CD4-positive, alpha-beta T cell treated with Interleukin-17A for 4 hours (primary cell): ENCODE data around the gene TUBB4B.

Experiments
- DNase-seq: peaks from one replicate; pipeline ENCODE4 v3.0.0-alpha.2; 2020; ENCODE audit warnings: mixed read lengths

TUBB4B gene

GRCh38 chr9:137273095-137273490 lies 32.0 kb downstream of the TUBB4B start:
- DNase-seq = no peak

DNA sequence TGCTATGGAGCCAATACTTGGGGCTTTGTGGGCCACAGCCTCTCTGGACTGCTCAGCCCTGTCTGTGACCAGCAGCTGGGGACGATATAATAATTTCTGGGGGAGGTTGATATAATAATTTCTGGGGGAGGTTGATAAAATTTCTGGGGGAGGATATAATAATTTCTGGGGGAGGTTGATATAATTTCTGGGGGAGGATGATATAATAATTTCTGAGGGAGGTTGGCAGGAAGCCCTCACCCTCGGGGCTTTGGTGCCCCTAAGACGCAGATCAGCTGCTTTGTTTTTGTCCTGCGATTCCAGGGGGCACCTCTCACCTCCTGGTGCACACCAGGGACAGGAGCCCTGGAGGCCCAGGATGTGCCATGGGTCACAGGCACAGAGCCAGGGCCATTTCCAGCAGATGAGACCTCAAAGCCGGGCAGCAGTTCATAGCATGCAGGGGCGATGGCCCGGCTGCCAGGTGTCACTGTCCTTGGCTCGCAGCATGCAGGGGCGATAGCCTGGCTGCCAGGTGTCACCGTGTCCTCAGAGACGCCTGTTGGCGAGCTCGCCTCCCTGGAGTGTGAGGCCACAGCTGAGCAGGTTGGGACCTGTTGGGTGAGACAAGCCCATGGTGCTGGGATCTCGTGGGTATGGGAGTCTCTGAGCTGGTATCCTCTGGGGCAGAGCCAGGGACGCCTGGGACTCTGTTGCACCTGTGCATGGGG lies 32.7 kb downstream of the TUBB4B start:
- DNase-seq = no peak

DNA sequence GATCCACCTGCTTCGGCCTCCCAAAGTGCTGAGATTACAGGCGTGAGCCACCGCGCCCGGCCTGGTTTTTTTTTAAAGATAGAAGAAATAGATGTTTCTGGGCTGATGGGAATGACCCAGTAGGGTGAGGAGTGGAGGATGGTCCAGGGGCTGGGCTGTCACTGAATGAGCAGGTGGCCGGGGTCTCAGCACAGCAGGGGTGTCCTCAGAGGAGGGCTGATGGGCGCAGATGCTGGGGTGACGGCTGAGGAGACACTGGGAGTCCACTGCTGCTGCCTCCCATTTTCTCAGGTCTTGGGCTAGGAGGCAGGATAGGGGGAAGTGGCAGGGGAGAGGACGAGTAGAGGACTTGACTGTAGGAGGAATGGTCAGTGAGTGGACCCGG lies 34.1 kb downstream of the TUBB4B start:
- DNase-seq = no peak

DNA sequence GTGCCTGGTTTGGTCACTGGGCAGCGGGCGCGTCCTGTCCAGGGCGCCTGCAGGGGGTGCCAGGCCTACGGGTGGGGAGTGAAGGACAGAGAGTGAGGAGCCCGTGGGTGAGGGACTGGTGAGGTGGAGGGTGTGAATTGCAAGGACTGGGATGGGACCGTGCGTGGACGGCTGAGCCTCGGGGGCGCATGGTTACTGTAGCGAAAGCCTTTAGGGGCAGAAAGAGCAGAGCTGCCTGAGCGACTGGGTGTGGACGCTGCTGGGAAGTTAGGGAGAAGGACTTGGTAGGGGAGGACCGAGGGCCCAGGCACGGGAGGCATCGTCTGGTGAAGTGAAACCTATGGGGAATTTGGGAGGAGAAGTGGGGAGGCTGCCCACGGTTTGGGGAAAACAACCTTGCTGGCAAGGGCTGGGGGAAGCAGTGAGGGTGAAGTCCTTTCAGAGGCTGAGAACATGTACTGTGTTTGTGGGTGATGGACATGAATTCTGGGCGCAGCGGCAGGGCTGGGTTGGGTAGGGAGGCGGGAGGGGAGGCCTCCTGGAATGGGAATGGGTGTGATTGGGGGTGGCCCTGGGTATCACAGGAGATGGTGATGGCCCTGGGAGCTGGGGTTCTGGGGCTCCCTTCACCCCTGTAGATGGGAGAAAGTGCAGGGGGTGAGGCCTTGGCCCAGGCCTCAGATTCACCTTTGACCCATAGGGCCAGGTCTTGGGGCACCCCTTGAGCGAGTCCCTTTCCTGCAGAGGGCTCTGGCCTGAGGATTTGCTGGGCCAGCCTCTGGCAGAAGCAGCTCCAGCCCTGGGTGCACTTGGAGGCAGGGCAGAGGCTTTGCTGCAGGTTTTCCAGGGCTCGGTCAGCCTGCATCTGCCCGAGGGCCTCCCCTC lies 34.7 kb downstream of the TUBB4B start:
- no peak for DNase-seq

- DNase-seq = no peak
Observed at GRCh38 chr9:137276473-137277328, 35.6 kb downstream of the TUBB4B start.

- peak; percentile 47 for DNase-seq
Observed at GRCh38 chr9:137277329-137278041, 36.4 kb downstream of the TUBB4B start, which contains the start of gene TOR4A. TSS of gene TOR4A (plus strand) at chr9:137277726. CDS start at chr9:137278690, 964 bp downstream.

GRCh38 chr9:137278061-137278701 lies 37.1 kb downstream of the TUBB4B start:
- no peak for DNase-seq

DNA sequence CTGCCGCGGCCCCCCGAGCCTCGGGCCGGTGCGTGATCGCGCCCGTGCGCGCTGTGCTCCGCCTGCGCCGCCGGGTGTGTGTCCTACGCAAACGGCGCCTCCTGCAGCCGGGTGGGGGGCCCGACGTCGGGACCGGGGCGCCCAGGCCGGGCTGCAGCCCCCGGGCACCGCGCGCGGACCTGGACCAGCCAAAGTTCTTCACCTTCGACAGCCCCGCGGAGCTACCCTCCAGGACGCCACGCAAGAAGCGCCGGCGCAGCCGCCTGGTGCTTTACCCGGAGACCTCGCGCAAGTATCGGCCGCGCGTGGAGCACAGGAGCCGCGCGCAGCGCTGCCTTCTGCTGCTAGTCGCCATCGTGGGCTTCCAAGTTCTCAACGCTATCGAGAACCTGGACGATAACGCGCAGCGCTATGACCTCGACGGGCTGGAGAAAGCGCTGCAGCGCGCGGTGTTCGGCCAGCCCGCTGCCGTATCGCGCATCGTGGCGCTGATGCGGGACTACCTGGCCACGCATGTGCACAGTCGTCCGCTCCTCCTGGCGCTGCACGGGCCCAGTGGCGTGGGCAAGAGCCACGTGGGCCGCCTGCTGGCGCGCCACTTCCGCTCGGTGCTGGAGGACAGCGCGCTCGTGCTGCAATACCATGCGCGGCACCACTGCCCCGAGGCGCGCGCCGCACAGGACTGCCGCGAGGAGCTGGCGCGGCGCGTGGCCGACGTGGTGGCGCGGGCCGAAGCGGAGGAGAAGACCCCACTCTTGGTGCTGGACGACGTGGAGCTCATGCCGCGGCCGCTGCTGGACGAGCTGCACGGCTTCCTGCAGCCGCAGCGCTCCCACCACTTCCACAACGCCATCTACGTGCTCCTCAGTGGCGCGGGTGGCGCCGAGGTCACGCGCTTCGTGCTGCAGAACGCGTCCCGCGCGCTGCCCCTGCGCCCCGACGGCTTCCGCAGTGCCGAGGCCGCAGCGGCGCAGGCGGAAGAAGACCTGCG lies 37.9 kb downstream of the TUBB4B start:
- DNase-seq = no peak

GRCh38 chr9:137279741-137280473 lies 38.8 kb downstream of the TUBB4B start:
- DNase-seq = no peak

- DNase-seq = no peak
Observed at GRCh38 chr9:137280474-137281344, 39.6 kb downstream of the TUBB4B start.

GRCh38 chr9:137281345-137282116 lies 40.4 kb downstream of the TUBB4B start:
- DNase-seq = no peak

DNA sequence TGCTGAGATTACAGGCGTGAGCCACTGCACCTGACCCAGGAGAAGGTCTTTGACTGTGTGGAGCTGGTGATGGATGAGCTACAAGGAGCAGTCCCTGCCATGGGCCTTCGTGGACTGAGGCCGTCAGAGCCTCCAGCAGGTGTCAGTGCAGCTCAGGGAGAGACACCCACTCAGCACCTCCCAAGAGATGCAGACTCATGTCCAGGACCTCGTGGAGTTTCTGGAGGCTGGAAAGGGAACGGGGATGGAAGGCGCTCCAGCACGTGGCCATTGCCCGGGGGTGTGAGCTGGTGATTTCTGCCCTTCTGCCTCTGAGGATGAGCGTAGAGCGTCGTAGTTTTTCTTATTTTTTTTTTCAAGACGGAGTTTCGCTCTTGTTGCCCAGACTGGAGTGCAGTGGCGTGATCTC lies 45.9 kb downstream of the TUBB4B start:
- DNase-seq = peak; percentile 45

GRCh38 chr9:137293094-137293481 lies 52.0 kb downstream of the TUBB4B start:
- no peak for DNase-seq
